ENCODE results near the gene EMC10.

EMC10 gene

DNA sequence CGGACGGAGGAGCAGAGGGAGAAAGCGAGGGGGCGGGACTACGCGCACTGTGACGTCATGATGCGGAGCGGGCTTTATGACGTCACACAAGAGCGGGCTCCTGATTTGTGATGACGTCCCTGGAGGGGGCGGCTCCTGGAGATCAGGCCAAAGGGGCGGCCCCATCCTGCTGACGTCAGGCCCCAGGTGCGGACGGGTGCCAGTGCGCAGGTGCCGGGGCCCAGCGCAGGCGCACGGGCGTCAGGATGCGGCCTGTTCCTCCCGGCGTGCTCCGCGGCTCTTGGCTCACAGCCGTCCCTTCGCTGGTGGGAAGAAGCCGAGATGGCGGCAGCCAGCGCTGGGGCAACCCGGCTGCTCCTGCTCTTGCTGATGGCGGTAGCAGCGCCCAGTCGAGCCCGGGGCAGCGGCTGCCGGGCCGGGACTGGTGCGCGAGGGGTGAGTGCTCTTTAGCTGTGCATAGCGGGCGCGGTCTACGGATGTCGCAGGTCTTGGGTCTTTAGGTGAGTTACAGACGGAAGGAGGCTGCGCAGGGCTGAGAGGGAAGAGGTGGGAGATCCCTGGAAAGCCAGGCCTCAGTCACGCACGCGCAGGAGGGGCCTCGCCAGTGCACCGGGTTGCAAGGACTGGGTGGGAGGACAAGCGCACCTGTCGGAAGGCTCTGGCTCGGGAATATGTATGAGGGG is at the start of gene EMC10, which contains the start of gene GARIN5A:
Gene EMC10, plus strand, starts transcription at position 284 of the 683 bp plus-strand sequence. Its CDS starts 38 bp downstream, at position 322.
Gene GARIN5A, minus strand, starts transcription at position 625 of the 683 bp plus-strand sequence. Its CDS starts 460 bp downstream, at position 165.
- peak within 1 kb of the TSS; percentile 96 for H3K27ac ChIP-seq
- TF ChIP-seq, protein P1, sequence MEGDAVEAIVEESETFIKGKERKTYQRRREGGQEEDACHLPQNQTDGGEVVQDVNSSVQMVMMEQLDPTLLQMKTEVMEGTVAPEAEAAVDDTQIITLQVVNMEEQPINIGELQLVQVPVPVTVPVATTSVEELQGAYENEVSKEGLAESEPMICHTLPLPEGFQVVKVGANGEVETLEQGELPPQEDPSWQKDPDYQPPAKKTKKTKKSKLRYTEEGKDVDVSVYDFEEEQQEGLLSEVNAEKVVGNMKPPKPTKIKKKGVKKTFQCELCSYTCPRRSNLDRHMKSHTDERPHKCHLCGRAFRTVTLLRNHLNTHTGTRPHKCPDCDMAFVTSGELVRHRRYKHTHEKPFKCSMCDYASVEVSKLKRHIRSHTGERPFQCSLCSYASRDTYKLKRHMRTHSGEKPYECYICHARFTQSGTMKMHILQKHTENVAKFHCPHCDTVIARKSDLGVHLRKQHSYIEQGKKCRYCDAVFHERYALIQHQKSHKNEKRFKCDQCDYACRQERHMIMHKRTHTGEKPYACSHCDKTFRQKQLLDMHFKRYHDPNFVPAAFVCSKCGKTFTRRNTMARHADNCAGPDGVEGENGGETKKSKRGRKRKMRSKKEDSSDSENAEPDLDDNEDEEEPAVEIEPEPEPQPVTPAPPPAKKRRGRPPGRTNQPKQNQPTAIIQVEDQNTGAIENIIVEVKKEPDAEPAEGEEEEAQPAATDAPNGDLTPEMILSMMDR (conservative IDR thresholded peaks at IDR 0.05), result no peak

- H3K27ac ChIP-seq, result peak overlapping the region; percentile 58
- TF ChIP-seq, protein P1 (conservative IDR thresholded peaks at IDR 0.05), result no peak
Measured at GRCh38 chr19:50427318-50427925, 48.9 kb upstream of the EMC10 start.

GRCh38 chr19:50427997-50428425 is 48.3 kb upstream of the EMC10 start:
- peak overlapping the region; percentile 58 for H3K27ac ChIP-seq
- TF ChIP-seq, protein P1 (conservative IDR thresholded peaks at IDR 0.05), result no peak

DNA sequence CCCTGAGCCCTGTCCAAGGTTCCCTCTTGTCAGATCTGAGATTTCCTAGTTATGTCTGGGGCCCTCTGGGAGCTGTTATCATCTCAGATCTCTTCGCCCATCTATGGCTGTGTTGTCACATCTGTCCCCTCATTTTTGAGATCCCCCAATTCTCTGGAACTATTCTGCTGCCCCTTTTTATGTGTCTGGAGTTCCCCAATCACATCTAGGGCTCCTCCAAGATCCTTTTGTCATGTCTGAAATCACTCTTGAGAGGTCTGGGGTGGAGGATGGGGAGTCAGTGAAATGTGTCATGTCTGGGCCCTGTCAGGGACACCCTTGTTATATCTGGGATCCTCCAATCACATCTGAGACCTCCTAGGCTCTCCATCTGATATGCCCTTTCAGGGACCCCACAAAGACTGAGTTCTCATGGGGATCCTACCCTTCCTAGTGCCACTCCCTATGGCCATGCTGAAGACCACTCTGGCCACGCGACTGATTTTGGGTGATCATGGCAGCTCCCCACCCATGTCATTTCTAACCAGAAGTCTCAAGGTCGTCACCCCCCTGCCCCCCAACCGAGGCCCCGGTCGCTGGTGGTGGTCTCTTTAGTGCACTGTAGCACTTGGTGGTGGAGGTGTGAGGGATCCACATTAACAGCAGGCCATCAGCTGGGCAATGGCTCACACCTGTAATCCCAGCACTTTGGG is 47.4 kb upstream of the EMC10 start:
- no peak overlapping the region for H3K27ac ChIP-seq
- TF ChIP-seq, protein P1 (conservative IDR thresholded peaks at IDR 0.05), result no peak

DNA sequence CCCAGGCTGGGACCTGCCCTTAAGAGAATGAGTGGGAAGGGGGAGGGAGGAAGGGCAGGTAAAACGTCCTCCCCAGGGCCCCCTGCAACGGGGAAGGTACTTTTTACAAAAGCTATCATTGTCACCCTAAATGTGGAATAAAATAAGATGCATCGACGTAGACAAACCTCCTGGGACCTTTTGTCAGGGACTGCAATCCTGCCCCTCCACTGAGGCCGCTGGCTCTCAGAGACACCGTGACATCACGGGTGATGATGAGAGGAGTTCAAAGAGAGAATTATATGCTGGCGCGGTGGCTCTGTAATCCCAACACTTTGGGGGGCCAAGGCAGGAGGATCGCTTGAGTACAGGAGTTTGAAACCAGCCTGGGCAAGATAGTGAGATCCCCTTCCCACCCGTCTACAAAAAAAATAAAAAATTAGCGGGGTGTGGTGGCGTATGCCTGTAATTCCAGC is 45.4 kb upstream of the EMC10 start:
- TF ChIP-seq, protein P1 (conservative IDR thresholded peaks at IDR 0.05), result no peak
- H3K27ac ChIP-seq, result no peak overlapping the region; the same call in 1 of the 2 replicates

- TF ChIP-seq, protein P1 (conservative IDR thresholded peaks at IDR 0.05), result no peak
- peak overlapping the region; percentile 54; the same call in 1 of the 2 replicates for H3K27ac ChIP-seq
Measured at GRCh38 chr19:50431343-50432220, 44.7 kb upstream of the EMC10 start.

Data from VCaP (cell line).